K562 (cell line): Measurements from ENCODE around the gene LYRM7. TPM values are rescaled to one million over a fixed set of nuclear protein-coding genes. Genes with fewer than 3 reads are reported as not detected.
A peak's percentile ranks its signal among the peaks of the same experiment; 100 is the strongest.

Source experiments
- ARHGAP35 ChIP-seq: fragments of 450-650 bp; IDR thresholded peaks from 2 replicates; pipeline ENCODE4 v1.6.1; 2018; ENCODE audit not compliant: partially characterized antibody
- CAMTA2 ChIP-seq: fragments of 250-450 bp; sonication (Bioruptor Pico); conservative IDR thresholded peaks from 2 replicates; pipeline ENCODE4 v1.5.1; 2022
- CBX1 ChIP-seq: sonication (generic); IDR thresholded peaks from 2 replicates; pipeline ENCODE4 v1.6.1; 2016; ENCODE audit warnings: antibody characterized with exemption, low read depth, mild to moderate bottlenecking
- CHD4 ChIP-seq: fragments of 200-600 bp; sonication (generic); IDR thresholded peaks from 3 replicates; pipeline ENCODE4 v1.6.1; 2012; ENCODE audit warnings: low read depth, mild to moderate bottlenecking, mixed read lengths, low read length, inconsistent platforms; ENCODE audit not compliant: insufficient read depth, insufficient replicate concordance, poor library complexity, severe bottlenecking
- DACH1 ChIP-seq: fragments of 450-650 bp; IDR thresholded peaks from 2 replicates; pipeline ENCODE4 v1.6.1; 2018; ENCODE audit not compliant: partially characterized antibody
- FOXJ3 ChIP-seq: sonication (generic); formaldehyde crosslinking; IDR thresholded peaks from 2 replicates; pipeline ENCODE4 v1.4.0; 2020; ENCODE audit warnings: mild to moderate bottlenecking, missing genetic modification reagents
- LEF1 ChIP-seq: fragments of 450-650 bp; IDR thresholded peaks from 2 replicates; pipeline ENCODE4 v1.6.1; 2016; ENCODE audit warnings: mild to moderate bottlenecking
- PHF21A ChIP-seq: fragments of 450-650 bp; IDR thresholded peaks from 2 replicates; pipeline ENCODE4 v1.6.1; 2017; ENCODE audit warnings: low read depth, borderline replicate concordance
- POLR2H ChIP-seq: IDR thresholded peaks from 2 replicates; pipeline ENCODE4 v1.6.1; 2016; ENCODE audit warnings: missing genetic modification characterization, low read depth, mild to moderate bottlenecking, control low read depth, missing compliant biosample characterization, moderate library complexity
- ZNF174 ChIP-seq: fragments of 250-450 bp; sonication (Bioruptor Pico); IDR thresholded peaks from 2 replicates; pipeline ENCODE4 v1.4.0; 2020; ENCODE audit warnings: mild to moderate bottlenecking
- ZNF232 ChIP-seq: sonication (generic); formaldehyde crosslinking; IDR thresholded peaks from 2 replicates; pipeline ENCODE4 v1.8.0; 2022; ENCODE audit warnings: mild to moderate bottlenecking, missing genetic modification reagents
- ZNF253 ChIP-seq: fragments of 250-450 bp; sonication (Bioruptor Pico); conservative IDR thresholded peaks from 2 replicates; pipeline ENCODE4 v1.6.1; 2021; ENCODE audit warnings: mild to moderate bottlenecking
- ZNF444 ChIP-seq: fragments of 250-450 bp; sonication (Bioruptor Pico); IDR thresholded peaks from 2 replicates; pipeline ENCODE4 v1.4.0; 2020; ENCODE audit warnings: mild to moderate bottlenecking, moderate library complexity
- ZNF696 ChIP-seq: fragments of 250-450 bp; sonication (Bioruptor Pico); conservative IDR thresholded peaks from 2 replicates; pipeline ENCODE4 v1.4.0; 2020; ENCODE audit warnings: mild to moderate bottlenecking, moderate library complexity
- polyA plus RNA-seq, 8 experiments: library from polyadenylated mRNA; depleted of rRNA in 4 of 8; stranded (reverse) in 5 of 8; unstranded in 3 of 8; fragments of >200 nt; fragmentation: Nextera tagmentation in 2 of 8; fragmentation: Illumina TruSeq in 1 of 8; extraction: Ambion mirVana in 2 of 8; extraction: Trizol in 1 of 8; gene quantifications; 2 replicates each; pipeline versions ENCODE4 v1.2.1 to v1.2.3, GENCODE V29; 2011 to 2014; ENCODE audit warnings: inconsistent platforms in 1 of 8, missing spikeins in 1 of 8
- total RNA-seq, 7 experiments: library from RNA; depleted of rRNA in 6 of 7; stranded (reverse); fragments of >200 nt in 6 of 7; fragmentation: Illumina TruSeq in 2 of 7; extraction: Trizol in 2 of 7; gene quantifications; 2 replicates each; pipeline versions ENCODE4 v1.2.1 to v1.2.3, GENCODE V29; 2011 to 2021; ENCODE audit warnings: low replicate concordance in 1 of 7
- TF ChIP-seq, protein P1 (sequence below): fragments of 450-650 bp; IDR thresholded peaks from 2 replicates; pipeline ENCODE4 v1.6.1; 2017; ENCODE audit warnings: antibody characterized with exemption
- TF ChIP-seq, protein P2 (sequence below): sonication (generic); formaldehyde crosslinking; IDR thresholded peaks from 2 replicates; pipeline ENCODE4 v1.8.0; 2023; ENCODE audit warnings: mild to moderate bottlenecking, missing genetic modification reagents
- TF ChIP-seq, protein P3 (sequence below): fragments of 450-650 bp; IDR thresholded peaks from 2 replicates; pipeline ENCODE4 v1.6.1; 2016; ENCODE audit warnings: low read depth

The LYRM7 gene
- total and polyA plus RNA-seq, 9 of the 15 experiments (the other 6 are each of a cell fraction or from before 2014, with no cell fraction given): 16.2 to 70.1 (median 33.3) TPM

GRCh38 chr5:131170540-131171275 is at the start of gene LYRM7 (continued):
- TF ChIP-seq POLR2H (peak; percentile 80), CAMTA2 (no peak), PHF21A (no peak), FOXJ3 (CRISPR knock-in tag) (no peak), CHD4 (no peak), ZNF444 (CRISPR knock-in tag) (no peak), ZNF232 (CRISPR knock-in tag) (no peak), CBX1 (0 out of 2 replicates have a peak, but pooled peaks have one; percentile 10), DACH1 (no peak), LEF1 (peak; percentile 70), ZNF253 (CRISPR knock-in tag) (no peak), ARHGAP35 (peak; percentile 89), ZNF696 (CRISPR knock-in tag) (no peak), ZNF174 (CRISPR knock-in tag) (0 out of 2 replicates have a peak, but pooled peaks have one; percentile 20)
- TF ChIP-seq, protein P1, sequence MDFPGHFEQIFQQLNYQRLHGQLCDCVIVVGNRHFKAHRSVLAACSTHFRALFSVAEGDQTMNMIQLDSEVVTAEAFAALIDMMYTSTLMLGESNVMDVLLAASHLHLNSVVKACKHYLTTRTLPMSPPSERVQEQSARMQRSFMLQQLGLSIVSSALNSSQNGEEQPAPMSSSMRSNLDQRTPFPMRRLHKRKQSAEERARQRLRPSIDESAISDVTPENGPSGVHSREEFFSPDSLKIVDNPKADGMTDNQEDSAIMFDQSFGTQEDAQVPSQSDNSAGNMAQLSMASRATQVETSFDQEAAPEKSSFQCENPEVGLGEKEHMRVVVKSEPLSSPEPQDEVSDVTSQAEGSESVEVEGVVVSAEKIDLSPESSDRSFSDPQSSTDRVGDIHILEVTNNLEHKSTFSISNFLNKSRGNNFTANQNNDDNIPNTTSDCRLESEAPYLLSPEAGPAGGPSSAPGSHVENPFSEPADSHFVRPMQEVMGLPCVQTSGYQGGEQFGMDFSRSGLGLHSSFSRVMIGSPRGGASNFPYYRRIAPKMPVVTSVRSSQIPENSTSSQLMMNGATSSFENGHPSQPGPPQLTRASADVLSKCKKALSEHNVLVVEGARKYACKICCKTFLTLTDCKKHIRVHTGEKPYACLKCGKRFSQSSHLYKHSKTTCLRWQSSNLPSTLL: no peak
- TF ChIP-seq, protein P2, sequence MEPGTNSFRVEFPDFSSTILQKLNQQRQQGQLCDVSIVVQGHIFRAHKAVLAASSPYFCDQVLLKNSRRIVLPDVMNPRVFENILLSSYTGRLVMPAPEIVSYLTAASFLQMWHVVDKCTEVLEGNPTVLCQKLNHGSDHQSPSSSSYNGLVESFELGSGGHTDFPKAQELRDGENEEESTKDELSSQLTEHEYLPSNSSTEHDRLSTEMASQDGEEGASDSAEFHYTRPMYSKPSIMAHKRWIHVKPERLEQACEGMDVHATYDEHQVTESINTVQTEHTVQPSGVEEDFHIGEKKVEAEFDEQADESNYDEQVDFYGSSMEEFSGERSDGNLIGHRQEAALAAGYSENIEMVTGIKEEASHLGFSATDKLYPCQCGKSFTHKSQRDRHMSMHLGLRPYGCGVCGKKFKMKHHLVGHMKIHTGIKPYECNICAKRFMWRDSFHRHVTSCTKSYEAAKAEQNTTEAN (CRISPR knock-in tag): 0 out of 2 replicates have a peak, but pooled peaks have one; percentile 50
- TF ChIP-seq, protein P3, sequence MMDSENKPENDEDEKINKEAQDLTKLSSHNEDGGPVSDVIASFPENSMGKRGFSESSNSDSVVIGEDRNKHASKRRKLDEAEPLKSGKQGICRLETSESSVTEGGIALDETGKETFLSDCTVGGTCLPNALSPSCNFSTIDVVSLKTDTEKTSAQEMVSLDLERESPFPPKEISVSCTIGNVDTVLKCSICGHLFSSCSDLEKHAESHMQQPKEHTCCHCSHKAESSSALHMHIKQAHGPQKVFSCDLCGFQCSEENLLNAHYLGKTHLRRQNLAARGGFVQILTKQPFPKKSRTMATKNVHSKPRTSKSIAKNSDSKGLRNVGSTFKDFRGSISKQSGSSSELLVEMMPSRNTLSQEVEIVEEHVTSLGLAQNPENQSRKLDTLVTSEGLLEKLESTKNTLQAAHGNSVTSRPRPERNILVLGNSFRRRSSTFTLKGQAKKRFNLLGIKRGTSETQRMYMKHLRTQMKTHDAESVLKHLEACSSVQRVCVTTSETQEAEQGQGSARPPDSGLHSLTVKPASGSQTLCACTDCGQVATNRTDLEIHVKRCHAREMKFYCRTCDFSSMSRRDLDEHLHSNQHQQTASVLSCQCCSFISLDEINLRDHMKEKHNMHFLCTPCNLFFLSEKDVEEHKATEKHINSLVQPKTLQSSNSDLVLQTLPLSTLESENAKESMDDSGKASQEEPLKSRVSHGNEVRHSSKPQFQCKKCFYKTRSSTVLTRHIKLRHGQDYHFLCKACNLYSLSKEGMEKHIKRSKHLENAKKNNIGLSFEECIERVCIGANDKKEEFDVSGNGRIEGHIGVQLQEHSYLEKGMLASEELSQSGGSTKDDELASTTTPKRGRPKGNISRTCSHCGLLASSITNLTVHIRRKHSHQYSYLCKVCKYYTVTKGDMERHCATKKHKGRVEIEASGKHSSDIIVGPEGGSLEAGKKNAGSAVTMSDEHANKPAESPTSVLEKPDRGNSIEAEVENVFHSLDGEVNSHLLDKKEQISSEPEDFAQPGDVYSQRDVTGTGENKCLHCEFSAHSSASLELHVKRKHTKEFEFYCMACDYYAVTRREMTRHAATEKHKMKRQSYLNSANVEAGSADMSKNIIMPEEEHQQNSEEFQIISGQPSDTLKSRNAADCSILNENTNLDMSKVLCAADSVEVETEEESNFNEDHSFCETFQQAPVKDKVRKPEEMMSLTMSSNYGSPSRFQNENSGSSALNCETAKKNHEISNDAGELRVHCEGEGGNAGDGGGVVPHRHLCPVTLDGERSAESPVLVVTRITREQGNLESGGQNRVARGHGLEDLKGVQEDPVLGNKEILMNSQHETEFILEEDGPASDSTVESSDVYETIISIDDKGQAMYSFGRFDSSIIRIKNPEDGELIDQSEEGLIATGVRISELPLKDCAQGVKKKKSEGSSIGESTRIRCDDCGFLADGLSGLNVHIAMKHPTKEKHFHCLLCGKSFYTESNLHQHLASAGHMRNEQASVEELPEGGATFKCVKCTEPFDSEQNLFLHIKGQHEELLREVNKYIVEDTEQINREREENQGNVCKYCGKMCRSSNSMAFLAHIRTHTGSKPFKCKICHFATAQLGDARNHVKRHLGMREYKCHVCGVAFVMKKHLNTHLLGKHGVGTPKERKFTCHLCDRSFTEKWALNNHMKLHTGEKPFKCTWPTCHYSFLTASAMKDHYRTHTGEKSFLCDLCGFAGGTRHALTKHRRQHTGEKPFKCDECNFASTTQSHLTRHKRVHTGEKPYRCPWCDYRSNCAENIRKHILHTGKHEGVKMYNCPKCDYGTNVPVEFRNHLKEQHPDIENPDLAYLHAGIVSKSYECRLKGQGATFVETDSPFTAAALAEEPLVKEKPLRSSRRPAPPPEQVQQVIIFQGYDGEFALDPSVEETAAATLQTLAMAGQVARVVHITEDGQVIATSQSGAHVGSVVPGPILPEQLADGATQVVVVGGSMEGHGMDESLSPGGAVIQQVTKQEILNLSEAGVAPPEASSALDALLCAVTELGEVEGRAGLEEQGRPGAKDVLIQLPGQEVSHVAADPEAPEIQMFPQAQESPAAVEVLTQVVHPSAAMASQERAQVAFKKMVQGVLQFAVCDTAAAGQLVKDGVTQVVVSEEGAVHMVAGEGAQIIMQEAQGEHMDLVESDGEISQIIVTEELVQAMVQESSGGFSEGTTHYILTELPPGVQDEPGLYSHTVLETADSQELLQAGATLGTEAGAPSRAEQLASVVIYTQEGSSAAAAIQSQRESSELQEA: no peak
